ENCODE results near the gene CLIP3.
A peak's percentile ranks its signal among the peaks of the same experiment; 100 is the strongest.
"Not testable (repeated sequence)": the region's sequence is repeated elsewhere in the genome, so short reads cannot be mapped to it uniquely, and the experiment has no call there.

The CLIP3 gene

GRCh38 chr19:36008336-36008978 lies 24.2 kb downstream of the CLIP3 start, which contains the start of gene SYNE4:
Gene SYNE4, minus strand, starts transcription at chr19:36008813. Its CDS starts 132 bp downstream, at chr19:36008681.
- DNase-seq (ENCODE audit: low read depth): no peak

- no peak for DNase-seq (ENCODE audit: low read depth)
Measured at GRCh38 chr19:36006955-36007354, 25.7 kb downstream of the CLIP3 start.

GRCh38 chr19:36003284-36003683 lies 29.4 kb downstream of the CLIP3 start:
- no peak for DNase-seq (ENCODE audit: low read depth)

- DNase-seq (ENCODE audit: low read depth): no peak
Measured at GRCh38 chr19:36001605-36002004, 31.1 kb downstream of the CLIP3 start.

- DNase-seq (ENCODE audit: low read depth): no peak
Measured at GRCh38 chr19:35996777-35997176, 35.9 kb downstream of the CLIP3 start.

GRCh38 chr19:35995048-35995993 lies 37.4 kb downstream of the CLIP3 start, which contains the start of gene SDHAF1:
Gene SDHAF1, plus strand, starts transcription at chr19:35995188. Its CDS starts 87 bp downstream, at chr19:35995275.
- peak; percentile 77 for DNase-seq (ENCODE audit: low read depth)

GRCh38 chr19:35993923-35994598 lies 38.6 kb downstream of the CLIP3 start:
- DNase-seq (ENCODE audit: low read depth): no peak

- DNase-seq (ENCODE audit: low read depth): no peak
Measured at GRCh38 chr19:35992907-35993765, 39.5 kb downstream of the CLIP3 start.

- DNase-seq (ENCODE audit: low read depth): no peak
Measured at GRCh38 chr19:35991731-35992450, 40.8 kb downstream of the CLIP3 start.

- DNase-seq (ENCODE audit: low read depth): no peak
Measured at GRCh38 chr19:35990771-35991730, 41.6 kb downstream of the CLIP3 start.

GRCh38 chr19:35990156-35990555 lies 42.5 kb downstream of the CLIP3 start:
- no peak for DNase-seq (ENCODE audit: low read depth)

GRCh38 chr19:35988824-35989223 lies 43.8 kb downstream of the CLIP3 start:
- no peak for DNase-seq (ENCODE audit: low read depth)

- DNase-seq (ENCODE audit: low read depth): no peak
Measured at GRCh38 chr19:35987571-35987896, 45.1 kb downstream of the CLIP3 start.

- DNase-seq (ENCODE audit: low read depth): no peak
Measured at GRCh38 chr19:35986664-35987570, 45.8 kb downstream of the CLIP3 start.

- DNase-seq (ENCODE audit: low read depth): no peak
Measured at GRCh38 chr19:35986111-35986510, 46.6 kb downstream of the CLIP3 start.

GRCh38 chr19:35983177-35983576 lies 49.5 kb downstream of the CLIP3 start:
- DNase-seq (ENCODE audit: low read depth): no peak

GRCh38 chr19:35980997-35981396 lies 51.7 kb downstream of the CLIP3 start:
- not testable (repeated sequence) for DNase-seq (ENCODE audit: low read depth)

GRCh38 chr19:35978832-35979365 lies 53.8 kb downstream of the CLIP3 start:
- DNase-seq (ENCODE audit: low read depth): no peak
